Stimulated activated CD8-positive, alpha-beta memory T cell treated with anti-CD3 and anti-CD28 coated beads, Interleukin-4, amount 100 ng/mL, for 1 hour (primary cell): ENCODE measurements around the gene ATP23.
A peak's percentile ranks its signal among the peaks of the same experiment; 100 is the strongest.

ENCODE experiments used
- DNase-seq, 2 donors: peaks; one replicate each; pipeline ENCODE4 v3.0.0-alpha.2; 2020; ENCODE audit warnings: low read depth in 2 of 2, low spot score in 1 of 2

ATP23 gene

GRCh38 chr12:57941165-57941894 lies at the start of gene ATP23:
Gene ATP23, plus strand, starts transcription at chr12:57941567. Its CDS starts 135 bp downstream, at chr12:57941702.
- DNase-seq = peak; percentile 75 to 84

- DNase-seq = no peak
These were observed 49.0 kb upstream of the ATP23 start for GRCh38 chr12:57892232-57892972.

GRCh38 chr12:57893431-57894353 lies 47.7 kb upstream of the ATP23 start:
- no peak for DNase-seq

DNA sequence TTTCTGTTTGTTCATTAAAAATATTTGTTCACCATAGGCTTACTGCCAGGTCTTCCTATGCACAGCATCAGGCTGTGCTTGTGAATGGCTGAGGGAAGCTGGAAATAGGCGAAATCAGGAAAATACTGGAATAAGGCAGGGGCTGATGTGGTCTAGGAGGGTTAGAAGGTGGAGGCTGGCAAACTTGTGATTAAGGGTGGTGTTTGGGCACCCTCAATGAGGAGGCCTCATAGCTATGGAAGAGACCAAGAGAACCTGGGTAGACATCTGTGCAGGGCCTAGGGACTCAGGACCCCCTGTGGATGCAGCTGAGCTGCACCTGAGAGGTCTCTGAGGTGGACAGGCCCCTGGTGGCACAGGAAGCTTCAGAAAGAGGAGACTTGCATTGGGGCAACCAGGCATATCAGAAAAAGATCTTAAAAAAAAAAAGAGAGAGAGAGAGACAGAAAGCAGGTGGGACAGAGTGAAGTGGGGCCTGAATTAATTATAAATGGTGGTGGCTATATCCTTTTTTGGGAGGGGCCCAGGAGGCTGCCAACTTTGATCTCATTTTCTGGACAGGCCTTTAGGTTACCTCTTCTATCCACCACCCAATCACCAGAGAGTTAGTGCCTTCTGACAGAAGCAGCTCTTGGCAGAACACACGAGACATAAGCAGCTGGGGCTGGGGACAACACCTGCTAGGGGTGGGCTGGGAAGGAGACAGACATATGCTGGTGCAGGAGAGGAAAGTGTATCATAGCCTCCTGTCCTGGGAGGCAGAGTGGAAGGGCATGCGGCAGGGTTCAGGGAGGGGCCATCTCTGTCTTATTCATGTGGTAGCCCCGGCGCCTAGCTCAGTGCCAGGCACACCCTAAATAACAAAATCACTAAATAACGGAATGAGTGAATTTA lies 46.7 kb upstream of the ATP23 start:
- DNase-seq = no peak

GRCh38 chr12:57895389-57896114 lies 45.8 kb upstream of the ATP23 start:
- no peak for DNase-seq

DNA sequence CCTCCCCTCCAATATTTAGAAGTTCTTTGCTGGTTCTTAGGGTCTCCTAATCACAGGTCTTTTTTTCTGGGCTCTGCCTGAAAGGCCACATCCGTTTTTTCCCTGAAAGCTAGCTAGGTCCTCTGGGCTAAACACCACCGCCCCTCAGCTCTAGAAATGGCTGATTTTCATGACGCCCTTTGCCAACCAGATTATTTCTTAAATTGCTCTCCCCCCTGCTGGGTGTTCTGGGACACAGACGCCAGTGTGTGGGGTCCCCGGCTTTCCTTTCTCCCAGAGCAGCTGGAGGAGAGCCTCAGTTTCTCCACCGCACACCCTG lies 45.3 kb upstream of the ATP23 start:
- DNase-seq = no peak

GRCh38 chr12:57896434-57897201 lies 44.7 kb upstream of the ATP23 start:
- DNase-seq = no peak

DNA sequence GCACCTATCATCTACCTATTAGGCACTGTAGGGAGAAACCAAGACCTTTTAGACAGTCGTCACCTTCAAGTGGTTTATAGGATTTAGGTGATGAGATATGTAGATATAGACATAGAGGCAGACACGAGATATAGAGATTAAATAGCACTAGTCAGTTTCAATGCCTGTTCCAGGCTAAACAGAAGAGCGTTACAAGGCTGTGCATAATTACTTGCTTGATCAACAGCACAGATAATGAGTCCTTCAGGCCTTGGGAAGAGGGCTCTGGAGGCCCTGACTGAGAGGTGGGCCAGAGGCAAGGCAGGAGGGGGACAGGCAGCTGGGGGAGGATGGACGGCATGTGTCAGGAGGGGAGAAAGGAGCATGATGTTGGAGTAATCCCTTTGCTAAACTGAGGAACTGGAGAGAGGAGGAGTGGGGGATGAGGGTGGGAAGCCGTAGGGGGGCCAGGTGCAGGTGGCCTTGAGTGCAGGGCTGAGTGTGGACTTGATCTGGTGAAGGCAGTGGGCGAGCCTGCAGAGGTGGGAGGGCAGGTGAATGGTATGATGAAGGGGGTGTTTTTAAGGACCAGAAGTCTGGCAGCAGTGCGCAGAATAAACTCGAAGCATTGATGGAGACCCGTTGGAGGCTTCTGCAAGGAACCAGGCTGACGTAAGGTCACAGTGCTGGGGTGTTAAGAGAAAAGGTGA lies 43.9 kb upstream of the ATP23 start:
- no peak for DNase-seq

DNA sequence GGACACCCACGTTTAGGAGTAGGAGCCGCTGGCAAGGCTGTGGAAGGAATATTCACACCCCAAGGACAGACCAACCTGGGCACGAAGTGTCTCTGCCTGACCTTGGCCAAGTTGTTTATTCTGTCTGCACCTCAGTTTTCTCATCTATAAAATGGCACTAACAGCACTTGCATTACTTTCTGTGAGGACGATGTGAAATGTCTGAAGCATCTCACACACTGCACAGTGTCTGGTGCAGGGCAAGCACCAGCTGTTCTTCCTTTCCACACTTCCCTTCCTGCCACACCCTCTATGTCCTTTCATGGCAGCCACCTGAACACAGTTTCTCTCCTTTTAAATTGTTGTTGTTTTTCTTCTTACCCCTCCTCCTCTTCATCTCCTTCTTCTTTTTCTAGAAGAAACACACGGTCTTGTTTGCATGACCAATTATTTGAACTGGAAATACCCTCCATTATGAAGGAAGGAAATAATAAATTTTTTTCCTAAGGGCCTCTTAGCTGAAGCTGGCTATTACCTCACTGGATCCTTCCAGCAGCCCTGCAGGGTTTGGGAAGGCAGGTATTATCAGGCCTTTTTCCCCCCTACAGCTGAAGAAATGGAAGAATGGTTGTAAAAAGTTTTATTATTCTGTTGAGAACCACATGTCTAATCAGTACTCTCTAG lies 42.9 kb upstream of the ATP23 start:
- no peak for DNase-seq

- peak; percentile 28 to 53 for DNase-seq
These were observed 42.2 kb upstream of the ATP23 start for GRCh38 chr12:57899010-57899662.

DNA sequence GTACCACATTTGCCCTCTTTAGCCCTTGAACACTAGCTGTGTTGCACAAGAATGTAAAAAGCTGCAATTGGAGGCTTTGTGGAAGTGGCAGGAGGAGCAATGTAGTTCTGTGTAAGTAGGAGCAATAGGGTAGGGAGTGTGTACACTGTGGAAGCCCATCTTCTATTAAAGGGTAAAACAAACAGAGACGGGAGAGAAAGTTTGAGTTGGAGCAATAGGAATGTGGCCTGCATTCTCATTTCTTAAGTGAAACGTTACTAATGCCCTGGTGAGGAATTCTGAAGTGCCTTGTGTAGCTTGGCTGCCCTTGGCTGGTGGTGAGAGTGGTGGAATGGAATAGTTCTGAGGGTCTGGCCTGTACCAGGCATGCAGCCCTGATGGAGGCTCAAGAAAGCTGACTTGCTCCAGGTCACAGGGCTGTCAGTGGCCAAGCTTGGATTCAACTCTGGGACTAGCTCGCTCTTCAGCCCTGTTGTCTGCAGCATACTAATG lies 38.8 kb upstream of the ATP23 start:
- no peak for DNase-seq

DNA sequence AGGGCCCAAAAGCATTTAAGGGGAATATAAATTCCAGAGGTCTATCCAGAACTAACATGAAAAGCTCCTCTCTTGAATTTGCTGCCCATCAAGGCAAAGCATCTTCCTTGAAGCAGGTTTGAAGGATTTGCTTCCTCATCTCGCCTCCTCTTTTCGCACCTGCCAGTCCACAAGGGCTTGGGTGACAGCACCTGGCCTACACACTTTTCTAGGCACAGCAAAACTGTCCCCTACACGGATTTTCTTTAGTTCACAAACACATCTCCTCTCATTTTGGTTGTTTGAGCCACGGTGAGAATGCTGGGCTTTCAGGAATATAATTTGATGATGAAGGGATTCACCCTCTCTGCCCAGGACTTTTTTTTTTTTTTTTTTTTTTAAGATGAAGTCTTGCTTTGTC lies 36.9 kb upstream of the ATP23 start:
- DNase-seq = no peak

GRCh38 chr12:57904848-57905811 lies 36.2 kb upstream of the ATP23 start:
- DNase-seq = peak; percentile 60 to 72

- DNase-seq = no peak
These were observed 35.4 kb upstream of the ATP23 start for GRCh38 chr12:57905812-57906475.

GRCh38 chr12:57906821-57907220 lies 34.5 kb upstream of the ATP23 start:
- no peak for DNase-seq

- DNase-seq = no peak
These were observed 34.1 kb upstream of the ATP23 start for GRCh38 chr12:57907281-57907680.
